Neural progenitor cell (in vitro differentiated cells): ENCODE measurements around the gene ABAT. TPM values are rescaled to one million over a fixed set of nuclear protein-coding genes. Genes with fewer than 3 reads are reported as not detected.

Source experiments
- DNase-seq: peaks from one replicate; pipeline ENCODE4 v3.0.0-alpha.2; 2016; ENCODE audit warnings: low spot score
- H2AFZ ChIP-seq: fragments of 200-600 bp; sonication (generic); replicated peaks from 2 replicates; pipeline ENCODE4 v1.6.1; 2016; ENCODE audit warnings: antibody characterized with exemption
- H3F3A ChIP-seq: fragments of 200-600 bp; sonication (generic); 2 replicates; pipeline ENCODE4 v1.6.1; 2016; ENCODE audit warnings: antibody characterized with exemption, low read depth
- H3K27ac ChIP-seq: fragments of 200-600 bp; sonication (generic); 2 replicates; pipeline ENCODE4 v1.5.1; 2016; ENCODE audit warnings: mild to moderate bottlenecking
- H3K27me3 ChIP-seq: fragments of 200-600 bp; sonication (generic); 2 replicates; pipeline ENCODE4 v1.6.1; 2016; ENCODE audit warnings: mild to moderate bottlenecking, moderate library complexity
- H3K36me3 ChIP-seq: fragments of 200-600 bp; sonication (generic); 2 replicates; pipeline ENCODE4 v1.5.1; 2016
- H3K4me1 ChIP-seq: fragments of 200-600 bp; sonication (generic); 2 replicates; pipeline ENCODE4 v1.6.1; 2016; ENCODE audit warnings: mixed run types
- H3K4me2 ChIP-seq: fragments of 200-600 bp; sonication (generic); 2 replicates; pipeline ENCODE4 v1.6.1; 2016
- H3K4me3 ChIP-seq: fragments of 200-600 bp; sonication (generic); 2 replicates; pipeline ENCODE4 v1.5.1; 2016
- H3K79me2 ChIP-seq: fragments of 200-600 bp; sonication (generic); 2 replicates; pipeline ENCODE4 v1.6.1; 2016; ENCODE audit warnings: low read depth
- H3K9ac ChIP-seq: fragments of 200-600 bp; sonication (generic); 2 replicates; pipeline ENCODE4 v1.6.1; 2016
- H3K9me3 ChIP-seq: fragments of 200-600 bp; sonication (generic); 2 replicates; pipeline ENCODE4 v1.5.1; 2016; ENCODE audit warnings: low read depth
- H4K20me1 ChIP-seq: fragments of 200-600 bp; sonication (generic); 2 replicates; pipeline ENCODE4 v1.6.1; 2016; ENCODE audit warnings: low read depth
- H3K27ac Mint-ChIP-seq: 3 replicates; pipeline ENCODE4 v1.8.0; 2021; ENCODE audit warnings: mixed read lengths
- H3K27me3 Mint-ChIP-seq: 2 replicates; pipeline ENCODE4 v1.8.0; 2022; ENCODE audit warnings: low read depth, mild to moderate bottlenecking, inconsistent platforms, moderate library complexity, mixed read lengths; ENCODE audit not compliant: insufficient read depth
- H3K36me3 Mint-ChIP-seq: 3 replicates; pipeline ENCODE4 v1.8.0; 2021; ENCODE audit warnings: mixed read lengths
- H3K4me1 Mint-ChIP-seq: 3 replicates; pipeline ENCODE4 v1.8.0; 2021; ENCODE audit warnings: mixed read lengths
- H3K4me3 Mint-ChIP-seq: 3 replicates; pipeline ENCODE4 v1.8.0; 2021; ENCODE audit warnings: mild to moderate bottlenecking, moderate library complexity, mixed read lengths
- H3K9me3 Mint-ChIP-seq: 3 replicates; pipeline ENCODE4 v1.8.0; 2020; ENCODE audit warnings: mixed read lengths
- EZH2 ChIP-seq: fragments of 200-600 bp; sonication (generic); IDR thresholded peaks from 2 replicates; pipeline ENCODE4 v1.6.1; 2017; ENCODE audit warnings: antibody characterized with exemption, mild to moderate bottlenecking, moderate library complexity
- EZH2phosphoT487 ChIP-seq: fragments of 200-600 bp; sonication (generic); IDR thresholded peaks from 2 replicates; pipeline ENCODE4 v1.6.1; 2017; ENCODE audit warnings: antibody characterized with exemption
- total RNA-seq: library from RNA; depleted of rRNA; stranded (reverse); fragments of >200 nt; gene quantifications from 2 replicates; pipeline ENCODE4 v1.2.3, GENCODE V29; 2015; ENCODE audit warnings: low replicate concordance
- TF ChIP-seq, protein P1 (sequence below): fragments of 200-600 bp; sonication (generic); IDR thresholded peaks from 2 replicates; pipeline ENCODE4 v1.5.1; 2017; ENCODE audit warnings: antibody characterized with exemption, mild to moderate bottlenecking

ABAT gene
- total RNA-seq, 1 donor from 2014 or later, result 7.3 TPM

DNA sequence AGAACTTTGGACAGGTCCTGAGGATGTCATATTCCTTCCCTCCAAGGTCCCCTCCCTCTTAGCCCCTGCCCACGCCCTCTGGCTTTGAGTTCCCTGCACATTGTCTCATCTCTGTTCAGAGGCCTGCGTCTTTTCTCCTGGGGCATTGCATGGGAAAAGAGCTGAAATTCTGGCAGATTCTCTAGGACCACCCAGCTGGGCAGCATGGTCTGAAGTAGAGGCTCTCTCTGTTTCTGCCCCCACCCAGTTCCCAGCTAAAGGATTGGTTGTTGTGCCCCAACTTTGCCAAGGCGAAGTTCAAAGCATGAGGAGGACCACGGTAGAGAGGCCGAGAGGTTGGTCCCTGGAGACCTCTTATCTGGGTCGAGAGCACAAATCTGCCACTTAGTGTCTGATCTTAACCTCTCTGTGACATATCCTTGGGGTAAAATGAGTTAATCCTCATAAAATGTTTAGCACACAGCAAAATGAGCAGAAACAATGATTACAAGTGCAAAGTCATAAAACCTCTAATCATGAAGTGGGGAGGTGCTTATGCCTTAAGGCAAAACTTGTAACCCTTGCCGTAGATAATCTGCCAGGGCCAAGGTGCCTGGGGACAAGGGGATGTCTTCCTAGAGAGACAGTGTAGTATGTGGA is 2.4 kb downstream of the ABAT start:
- Mint-ChIP-seq H3K27ac (no peak overlapping the region), H3K4me1 (peaks cover 28% of the 10 kb centered on the region), H3K4me3 (peak overlapping the region; percentile 43), H3K36me3 (peaks cover 5% of the 10 kb centered on the region), H3K27me3 (peaks cover 13% of the 10 kb centered on the region), H3K9me3 (peaks cover 13% of the 10 kb centered on the region)
- Histone ChIP-seq H3K4me3 (no peak overlapping the region), H4K20me1 (peaks cover 3% of the 10 kb centered on the region), H3K27ac (no peak overlapping the region), H3K27me3 (peaks cover 45% of the 10 kb centered on the region), H3K9ac (no peak overlapping the region), H3K9me3 (no peaks in the 10 kb centered on the region), H3K36me3 (no peaks in the 10 kb centered on the region), H3F3A (no peaks in the 10 kb centered on the region), H3K4me2 (no peak overlapping the region), H3K4me1 (peaks cover 4% of the 10 kb centered on the region), H2AFZ (no peak overlapping the region), H3K79me2 (no peaks in the 10 kb centered on the region)
- TF ChIP-seq, protein P1, sequence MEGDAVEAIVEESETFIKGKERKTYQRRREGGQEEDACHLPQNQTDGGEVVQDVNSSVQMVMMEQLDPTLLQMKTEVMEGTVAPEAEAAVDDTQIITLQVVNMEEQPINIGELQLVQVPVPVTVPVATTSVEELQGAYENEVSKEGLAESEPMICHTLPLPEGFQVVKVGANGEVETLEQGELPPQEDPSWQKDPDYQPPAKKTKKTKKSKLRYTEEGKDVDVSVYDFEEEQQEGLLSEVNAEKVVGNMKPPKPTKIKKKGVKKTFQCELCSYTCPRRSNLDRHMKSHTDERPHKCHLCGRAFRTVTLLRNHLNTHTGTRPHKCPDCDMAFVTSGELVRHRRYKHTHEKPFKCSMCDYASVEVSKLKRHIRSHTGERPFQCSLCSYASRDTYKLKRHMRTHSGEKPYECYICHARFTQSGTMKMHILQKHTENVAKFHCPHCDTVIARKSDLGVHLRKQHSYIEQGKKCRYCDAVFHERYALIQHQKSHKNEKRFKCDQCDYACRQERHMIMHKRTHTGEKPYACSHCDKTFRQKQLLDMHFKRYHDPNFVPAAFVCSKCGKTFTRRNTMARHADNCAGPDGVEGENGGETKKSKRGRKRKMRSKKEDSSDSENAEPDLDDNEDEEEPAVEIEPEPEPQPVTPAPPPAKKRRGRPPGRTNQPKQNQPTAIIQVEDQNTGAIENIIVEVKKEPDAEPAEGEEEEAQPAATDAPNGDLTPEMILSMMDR, result no peak
- TF ChIP-seq EZH2, result no peak
- no peak for DNase-seq

GRCh38 chr16:8677481-8677880 is 3.1 kb downstream of the ABAT start:
- no peak overlapping the region for H2AFZ ChIP-seq
- H3K4me3 ChIP-seq, result no peak overlapping the region
- H3K27ac Mint-ChIP-seq, result no peak overlapping the region
- TF ChIP-seq EZH2 (no peak), EZH2phosphoT487 (no peak)
- TF ChIP-seq, protein P1, result no peak
- H3K36me3 ChIP-seq, result no peaks in the 10 kb centered on the region
- no peak overlapping the region for H3K4me3 Mint-ChIP-seq
- H3K27me3 ChIP-seq, result peaks cover 44% of the 10 kb centered on the region
- peaks cover 4% of the 10 kb centered on the region for H4K20me1 ChIP-seq
- no peak overlapping the region for H3K9ac ChIP-seq
- peaks cover 28% of the 10 kb centered on the region for H3K4me1 Mint-ChIP-seq
- peaks cover 11% of the 10 kb centered on the region for H3K27me3 Mint-ChIP-seq
- no peak overlapping the region for H3K4me2 ChIP-seq
- no peak for DNase-seq
- H3K79me2 ChIP-seq, result no peaks in the 10 kb centered on the region
- peaks cover 13% of the 10 kb centered on the region for H3K9me3 Mint-ChIP-seq
- no peak overlapping the region for H3K27ac ChIP-seq
- peaks cover 4% of the 10 kb centered on the region for H3K4me1 ChIP-seq
- no peaks in the 10 kb centered on the region for H3F3A ChIP-seq
- no peaks in the 10 kb centered on the region for H3K9me3 ChIP-seq
- peaks cover 5% of the 10 kb centered on the region for H3K36me3 Mint-ChIP-seq

DNA sequence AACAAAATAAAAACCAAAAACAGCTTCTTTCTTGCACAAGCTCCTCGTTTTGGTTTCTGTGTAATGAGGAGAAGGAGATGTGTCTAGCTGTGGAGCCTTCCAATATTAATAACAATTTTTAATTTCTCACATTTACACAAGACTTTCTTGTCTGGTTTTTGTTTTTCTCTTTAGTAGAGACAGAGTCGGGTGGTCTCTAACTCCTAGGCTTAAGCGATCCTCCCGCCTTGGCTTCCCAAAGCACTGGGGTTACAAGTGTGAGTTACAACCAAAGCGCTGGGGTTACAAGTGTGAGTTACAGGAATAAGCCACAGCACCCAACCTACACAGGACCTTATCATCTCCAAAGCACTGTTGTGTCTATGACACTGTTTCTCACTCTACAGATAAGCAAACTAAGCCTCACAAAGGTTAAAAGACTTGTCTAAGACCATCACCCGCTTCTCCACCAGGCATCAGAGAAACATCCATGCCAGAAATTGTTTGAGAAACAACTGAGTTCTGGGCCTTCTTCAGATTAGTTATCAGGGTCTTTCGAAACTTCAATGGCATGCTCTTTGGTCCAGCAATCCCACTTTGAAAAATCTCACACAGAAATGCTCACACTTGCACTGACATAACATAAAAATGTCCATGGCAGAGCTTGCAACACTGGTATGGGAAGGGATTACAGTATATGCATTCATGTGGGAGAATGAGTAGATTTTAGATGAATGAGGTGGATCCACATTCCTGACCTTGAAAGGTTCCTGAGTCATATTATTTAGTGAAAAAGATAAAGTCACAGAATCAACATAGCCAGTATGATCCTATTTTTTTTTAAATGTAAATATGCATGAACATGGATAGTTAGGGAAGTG is 3.9 kb downstream of the ABAT start:
- peaks cover 12% of the 10 kb centered on the region for H4K20me1 ChIP-seq
- no peaks in the 10 kb centered on the region for H3K9me3 ChIP-seq
- no peak overlapping the region for H3K9ac ChIP-seq

More for the DNA sequence above, 3.9 kb downstream of the ABAT start:
- Mint-ChIP-seq H3K9me3 (peaks cover 13% of the 10 kb centered on the region), H3K4me1 (peaks cover 28% of the 10 kb centered on the region), H3K27me3 (peaks cover 12% of the 10 kb centered on the region), H3K36me3 (peaks cover 5% of the 10 kb centered on the region), H3K4me3 (no peak overlapping the region), H3K27ac (no peak overlapping the region)
- H2AFZ ChIP-seq, result no peak overlapping the region
- no peak for DNase-seq
- no peaks in the 10 kb centered on the region for H3K79me2 ChIP-seq
- H3K36me3 ChIP-seq, result no peaks in the 10 kb centered on the region
- H3F3A ChIP-seq, result no peaks in the 10 kb centered on the region
- H3K4me1 ChIP-seq, result peaks cover 4% of the 10 kb centered on the region
- H3K4me3 ChIP-seq, result no peak overlapping the region
- H3K27ac ChIP-seq, result no peak overlapping the region
- H3K27me3 ChIP-seq, result peaks cover 44% of the 10 kb centered on the region
- no peak overlapping the region for H3K4me2 ChIP-seq
- TF ChIP-seq EZH2phosphoT487 (no peak), EZH2 (no peak)
- TF ChIP-seq, protein P1, result no peak
